SH-SY5Y (cell line): ENCODE measurements around the gene MAP2K2.

Experiments used
- GATA2 ChIP-seq: IDR thresholded peaks from 2 replicates; pipeline ENCODE4 v1.6.1; 2011; ENCODE audit warnings: mild to moderate bottlenecking, low read depth, low read length
- GATA3 ChIP-seq: IDR thresholded peaks from 2 replicates; pipeline ENCODE4 v1.6.1; 2011; ENCODE audit warnings: low read depth, mild to moderate bottlenecking, low read length, moderate library complexity

GRCh38 chr19:4120559-4121272, 3.2 kb downstream of the MAP2K2 start:
- TF ChIP-seq GATA2 (no peak), GATA3 (no peak)
